ENCODE measurements around the gene KLK10.

GRCh38 chr19:51025809-51026553, 6.5 kb upstream of the KLK10 start:
- TF ChIP-seq EP300 (IDR thresholded peaks at IDR 0.05; ENCODE audit: low read depth) (no peak), CTCF (IDR thresholded peaks at IDR 0.05) (no peak), POLR2AphosphoS5 (IDR thresholded peaks at IDR 0.05) (no peak), POLR2A (IDR thresholded peaks at IDR 0.05) (no peak)
